Mesenchymal stem cell (in vitro differentiated cells and primary cell): ENCODE measurements around the gene NPBWR2.

ENCODE experiments used
- DNase-seq: peaks from one replicate; pipeline ENCODE4 v3.0.0-alpha.2; 2013
- H2AFZ ChIP-seq: one replicate; pipeline ENCODE4 v1.6.1; 2013; ENCODE audit warnings: low read depth, mild to moderate bottlenecking, control low read depth, inconsistent platforms, low read length, moderate library complexity
- H2AK5ac ChIP-seq: 2 replicates; pipeline ENCODE4 v1.6.1; 2013; ENCODE audit warnings: low read length, moderate library complexity, mild to moderate bottlenecking, inconsistent platforms; ENCODE audit not compliant: severe bottlenecking
- H2BK120ac ChIP-seq: one replicate; pipeline ENCODE4 v1.6.1; 2013; ENCODE audit warnings: low read depth, mild to moderate bottlenecking, inconsistent platforms, low read length, moderate library complexity
- H2BK12ac ChIP-seq, 2 experiments: one replicate each; pipeline ENCODE4 v1.6.1; 2013; ENCODE audit warnings: inconsistent platforms in 2 of 2, low read length in 2 of 2, mild to moderate bottlenecking in 2 of 2, moderate library complexity in 2 of 2, control low read depth in 1 of 2
- H2BK15ac ChIP-seq: one replicate; pipeline ENCODE4 v1.6.1; 2013; ENCODE audit warnings: mild to moderate bottlenecking, low read depth, inconsistent platforms; ENCODE audit not compliant: poor library complexity, severe bottlenecking
- H2BK5ac ChIP-seq: 2 replicates; pipeline ENCODE4 v1.6.1; 2013; ENCODE audit warnings: low read depth, mild to moderate bottlenecking, low read length, control low read depth, inconsistent platforms; ENCODE audit not compliant: poor library complexity, severe bottlenecking
- H3K14ac ChIP-seq, 2 experiments: one replicate each; pipeline ENCODE4 v1.6.1; 2013; ENCODE audit warnings: inconsistent platforms in 2 of 2, low read length in 2 of 2, control low read depth in 1 of 2, mild to moderate bottlenecking in 1 of 2, moderate library complexity in 1 of 2
- H3K18ac ChIP-seq, 2 experiments: one replicate each; pipeline ENCODE4 v1.6.1; 2013; ENCODE audit warnings: inconsistent platforms in 2 of 2, low read length in 2 of 2, control low read depth in 1 of 2, low read depth in 1 of 2, mild to moderate bottlenecking in 1 of 2
- H3K23ac ChIP-seq, 2 experiments: one replicate each; pipeline ENCODE4 v1.6.1; 2013; ENCODE audit warnings: inconsistent platforms in 2 of 2, low read length in 2 of 2, mild to moderate bottlenecking in 2 of 2, moderate library complexity in 2 of 2, control low read depth in 1 of 2
- H3K27ac ChIP-seq: 2 replicates; pipeline ENCODE4 v1.5.1; 2013; ENCODE audit warnings: mild to moderate bottlenecking, moderate library complexity, low read length, control low read depth, inconsistent platforms; ENCODE audit not compliant: poor library complexity, severe bottlenecking
- H3K27me3 ChIP-seq, 2 experiments: 2 replicates each; pipeline versions ENCODE4 v1.6.1 to v1.7.0; 2013; ENCODE audit warnings: low read length in 2 of 2, mild to moderate bottlenecking in 2 of 2, moderate library complexity in 2 of 2, control low read depth in 1 of 2, inconsistent platforms in 1 of 2; ENCODE audit not compliant: control insufficient read depth in 1 of 2, insufficient read depth in 1 of 2
- H3K36me3 ChIP-seq, 2 experiments: 2 replicates each; pipeline versions ENCODE4 v1.6.1 to v1.7.0; 2013; ENCODE audit warnings: low read length in 2 of 2, control low read depth in 1 of 2, inconsistent platforms in 1 of 2, low read depth in 1 of 2, mild to moderate bottlenecking in 1 of 2; ENCODE audit not compliant: insufficient read depth in 2 of 2, control insufficient read depth in 1 of 2
- H3K4ac ChIP-seq, 2 experiments: one replicate each; pipeline ENCODE4 v1.6.1; 2013; ENCODE audit warnings: inconsistent platforms in 2 of 2, low read length in 2 of 2, mild to moderate bottlenecking in 2 of 2, moderate library complexity in 2 of 2, control low read depth in 1 of 2, low read depth in 1 of 2
- H3K4me1 ChIP-seq: 2 replicates; pipeline ENCODE4 v1.6.1; 2013; ENCODE audit warnings: low read depth, low read length, control low read depth; ENCODE audit not compliant: control insufficient read depth, insufficient read depth
- H3K4me2 ChIP-seq: 2 replicates; pipeline ENCODE4 v1.6.1; 2013; ENCODE audit warnings: low read length, mild to moderate bottlenecking, inconsistent platforms; ENCODE audit not compliant: poor library complexity, severe bottlenecking
- H3K4me3 ChIP-seq, 2 experiments: 2 replicates each; pipeline versions ENCODE4 v1.5.1 to v1.7.0; 2013; ENCODE audit warnings: low read length in 2 of 2, mild to moderate bottlenecking in 2 of 2, control low read depth in 1 of 2, low read depth in 1 of 2; ENCODE audit not compliant: insufficient read depth in 1 of 2
- H3K79me1 ChIP-seq: replicated peaks from 2 replicates; pipeline ENCODE4 v1.6.1; 2013; ENCODE audit warnings: mild to moderate bottlenecking, control low read depth, low read length, inconsistent platforms; ENCODE audit not compliant: poor library complexity, severe bottlenecking
- H3K9ac ChIP-seq: 2 replicates; pipeline ENCODE4 v1.7.0; 2013; ENCODE audit warnings: mild to moderate bottlenecking, low read length, moderate library complexity
- H3K9me3 ChIP-seq: 2 replicates; pipeline ENCODE4 v1.7.0; 2013; ENCODE audit warnings: mild to moderate bottlenecking, low read length; ENCODE audit not compliant: control insufficient read depth
- H4K8ac ChIP-seq: one replicate; pipeline ENCODE4 v1.6.1; 2013; ENCODE audit warnings: inconsistent platforms, mild to moderate bottlenecking, low read length, moderate library complexity
- H4K91ac ChIP-seq: one replicate; pipeline ENCODE4 v1.6.1; 2013; ENCODE audit warnings: mild to moderate bottlenecking, low read length, inconsistent platforms
- WGBS: methylation state at CpG from one replicate; pipeline ENCODE4 v1.1.7; 2013; ENCODE audit warnings: mixed read lengths; 5-methylcytosine and 5-hydroxymethylcytosine counted together

NPBWR2 gene

DNA sequence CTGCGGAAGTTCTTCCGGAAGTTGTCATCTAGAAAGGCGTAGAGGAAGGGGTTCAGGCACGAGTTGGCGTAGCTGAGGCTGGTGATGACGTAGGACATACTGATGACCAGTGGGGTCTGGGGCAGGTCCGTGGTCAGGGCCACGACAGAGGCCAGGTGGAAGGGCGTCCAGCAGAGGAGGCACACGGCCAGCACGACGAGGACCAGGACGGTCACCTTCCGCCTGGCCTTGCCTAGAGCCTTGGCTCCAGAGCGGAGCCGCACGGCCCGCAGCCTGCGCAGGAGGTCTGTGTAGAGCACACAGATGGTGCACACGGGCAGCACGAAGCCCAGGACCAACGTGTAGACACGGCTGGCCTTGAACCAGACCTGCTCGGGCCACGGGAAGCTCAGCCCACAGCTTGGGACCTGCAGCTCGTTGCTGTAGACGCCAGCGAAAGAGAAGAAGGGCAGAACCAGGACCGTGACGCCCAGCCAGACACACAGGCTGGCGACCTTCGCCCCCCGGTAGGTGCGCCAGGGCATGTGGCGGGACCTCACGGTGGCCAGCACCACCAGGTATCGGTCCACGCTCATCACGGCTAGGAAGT lies 1.4 kb downstream of the NPBWR2 start:
- Histone ChIP-seq H3K4me3 (no peak overlapping the region), H2BK15ac (no peak overlapping the region), H2AK5ac (no peak overlapping the region), H3K27me3 (peaks cover 58 to 74% of the 10 kb centered on the region in 2 experiments), H3K79me1 (no peaks in the 10 kb centered on the region), H3K23ac (no peak overlapping the region), H2BK120ac (no peak overlapping the region), H2BK5ac (no peak overlapping the region), H3K4me2 (no peak overlapping the region), H3K9me3 (no peaks in the 10 kb centered on the region), H2AFZ (no peak overlapping the region), H3K9ac (no peak overlapping the region), H3K36me3 (no peaks in the 10 kb centered on the region), H3K4me1 (peaks cover 21% of the 10 kb centered on the region), H4K8ac (no peak overlapping the region), H3K27ac (no peak overlapping the region), H4K91ac (no peak overlapping the region), H3K14ac (no peak overlapping the region), H3K4ac (no peak overlapping the region), H2BK12ac (no peak overlapping the region), H3K18ac (no peak overlapping the region)
- 93% methylated on average over 39 of the region's 39 CpGs for WGBS
- no peak for DNase-seq

DNA sequence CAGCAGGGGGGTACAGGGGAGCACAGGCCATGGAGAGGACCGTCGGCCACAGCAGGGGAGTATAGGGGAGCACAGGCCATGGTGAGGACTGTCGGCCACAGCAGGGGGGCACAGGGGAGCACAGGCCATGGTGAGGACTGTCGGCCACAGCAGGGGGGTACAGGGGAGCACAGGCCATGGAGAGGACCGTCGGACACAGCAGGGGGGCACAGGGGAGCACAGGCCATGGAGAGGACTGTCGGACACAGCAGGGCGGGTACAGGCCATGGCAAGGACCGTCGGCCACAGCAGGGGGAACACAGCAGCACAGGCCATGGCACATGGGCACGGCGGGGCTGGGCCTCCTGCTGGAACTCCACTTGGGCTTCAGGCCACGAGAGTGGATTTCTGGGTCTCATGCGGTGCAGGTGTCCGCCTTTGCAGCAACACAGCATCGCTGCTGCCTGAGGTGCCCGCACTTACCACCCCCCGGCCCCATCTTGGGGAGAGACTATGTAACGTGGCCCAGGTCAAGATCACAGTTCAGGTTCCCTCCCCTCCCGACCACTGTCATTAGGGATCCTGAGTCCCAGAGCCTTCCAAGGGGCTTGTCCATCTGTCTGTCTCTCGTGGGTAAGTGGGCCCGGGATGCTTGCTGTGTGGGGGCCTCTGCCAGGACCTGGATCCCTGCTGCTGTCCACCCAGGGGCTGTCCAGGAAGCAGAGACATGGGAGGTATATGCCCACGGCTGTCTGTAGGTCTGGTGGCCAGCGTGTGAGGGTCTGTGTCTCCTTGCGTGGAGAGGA lies 2.5 kb downstream of the NPBWR2 start:
- Histone ChIP-seq H3K27ac (no peak overlapping the region), H4K8ac (no peak overlapping the region), H3K27me3 (peaks cover 64 to 79% of the 10 kb centered on the region in 2 experiments), H3K9ac (no peak overlapping the region), H3K4me3 (peak overlapping the region in 1 of 2 experiments; percentile 30), H3K36me3 (no peaks in the 10 kb centered on the region), H2BK15ac (no peak overlapping the region), H3K4ac (no peak overlapping the region), H2AFZ (no peak overlapping the region), H4K91ac (no peak overlapping the region), H3K9me3 (no peaks in the 10 kb centered on the region), H2BK5ac (no peak overlapping the region), H3K4me1 (peaks cover 21% of the 10 kb centered on the region), H2AK5ac (no peak overlapping the region), H3K4me2 (no peak overlapping the region), H2BK120ac (no peak overlapping the region), H3K18ac (no peak overlapping the region), H3K23ac (no peak overlapping the region), H2BK12ac (no peak overlapping the region), H3K14ac (no peak overlapping the region), H3K79me1 (no peaks in the 10 kb centered on the region)
- WGBS, result 91% methylated on average over 22 of the region's 25 CpGs
- DNase-seq, result no peak

DNA sequence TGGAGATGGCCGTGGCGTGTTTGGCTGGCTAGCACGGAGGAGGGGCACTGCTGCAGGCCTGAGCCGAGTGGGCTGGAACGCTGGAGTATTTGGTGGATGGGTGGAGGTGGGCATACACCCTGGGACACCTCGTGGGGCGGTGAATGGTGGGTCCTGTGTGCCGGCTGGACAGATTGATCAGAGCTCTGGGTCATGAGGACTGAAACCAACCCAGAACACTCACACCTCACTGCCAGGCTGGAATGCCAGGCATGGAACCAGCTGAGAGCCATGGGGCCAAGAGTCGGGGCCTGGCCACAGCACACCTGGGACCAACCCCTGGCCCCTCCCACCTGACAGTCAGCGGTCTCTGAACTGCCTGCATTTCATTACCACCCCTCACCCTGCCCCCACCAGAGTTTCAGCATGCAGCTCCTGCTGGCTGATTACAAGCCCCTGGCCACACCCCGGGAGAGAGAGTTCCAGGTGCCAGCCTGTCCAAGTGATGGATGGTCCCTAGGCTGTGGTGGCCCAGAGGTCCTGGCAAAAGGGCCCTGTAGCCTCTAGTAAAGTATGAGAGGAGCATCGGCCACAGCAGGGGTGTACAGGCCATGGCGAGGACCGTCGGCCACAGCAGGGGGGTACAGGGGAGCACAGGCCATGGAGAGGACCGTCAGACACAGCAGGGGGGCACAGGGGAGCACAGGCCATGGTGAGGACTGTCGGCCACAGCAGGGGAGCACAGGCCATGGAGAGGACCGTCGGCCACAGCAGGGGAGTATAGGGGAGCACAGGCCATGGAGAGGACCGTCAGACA lies 3.3 kb downstream of the NPBWR2 start:
- Histone ChIP-seq H3K4me3 (no peak overlapping the region), H2BK15ac (no peak overlapping the region), H3K4me2 (no peak overlapping the region), H4K8ac (no peak overlapping the region), H3K9ac (no peak overlapping the region), H2AFZ (no peak overlapping the region), H2AK5ac (no peak overlapping the region), H3K9me3 (no peaks in the 10 kb centered on the region), H3K27me3 (peaks cover 70 to 75% of the 10 kb centered on the region in 2 experiments), H3K4ac (no peak overlapping the region), H2BK120ac (no peak overlapping the region), H3K18ac (no peak overlapping the region), H3K79me1 (no peaks in the 10 kb centered on the region), H2BK5ac (no peak overlapping the region), H3K27ac (no peak overlapping the region), H3K36me3 (peaks cover 0 to under 1% of the 10 kb centered on the region in 2 experiments), H4K91ac (no peak overlapping the region), H3K23ac (no peak overlapping the region), H3K14ac (no peak overlapping the region), H2BK12ac (no peak overlapping the region), H3K4me1 (peaks cover 21% of the 10 kb centered on the region)
- DNase-seq, result no peak
- 81% methylated on average over 20 of the region's 20 CpGs for WGBS
